ENCODE data around the gene NREP. TPM values are rescaled to one million over a fixed set of nuclear protein-coding genes. Genes with fewer than 3 reads are reported as not detected.

The NREP gene
- total RNA-seq, 1 donor from 2014 or later = 6.1 TPM

GRCh38 chr5:111755942-111756381 is 1.0 kb downstream of the NREP start:
- Histone ChIP-seq H3K4me3 (peak overlapping the region; percentile 55 to 59), H3K36me3 (no peaks in the 10 kb centered on the region), H3K9me3 (no peaks in the 10 kb centered on the region), H3K27me3 (no peaks in the 10 kb centered on the region), H3K4me1 (peaks cover 16% of the 10 kb centered on the region), H3K27ac (peak overlapping the region; percentile 87)
- no peak for TF ChIP-seq CTCF (IDR thresholded peaks at IDR 0.05)
- DNase-seq (ENCODE audit: extremely low spot score in 2 of 2) = no peak
- intact Hi-C loops (cut with DNase I) = no loop called here

- DNase-seq (ENCODE audit: extremely low spot score in 2 of 2) = no peak
- H3K9me3 ChIP-seq = no peaks in the 10 kb centered on the region
- no peak for TF ChIP-seq POLR2A (IDR thresholded peaks at IDR 0.05)
- TF ChIP-seq POLR2AphosphoS5 (IDR thresholded peaks at IDR 0.05; ENCODE audit: insufficient read depth in 1 of 2, low read depth in 1 of 2) = no peak
- TF ChIP-seq CTCF (IDR thresholded peaks at IDR 0.05) = no peak
- peak overlapping the region; percentile 32 for H3K27ac ChIP-seq
- H3K4me3 ChIP-seq = no peak overlapping the region
- H3K36me3 ChIP-seq = no peaks in the 10 kb centered on the region
- intact Hi-C loops (cut with DNase I) = no loop called here
- H3K27me3 ChIP-seq = no peaks in the 10 kb centered on the region
- H3K4me1 ChIP-seq = peaks cover 16% of the 10 kb centered on the region
Observed at GRCh38 chr5:111755345-111755941, 1.6 kb downstream of the NREP start.

GRCh38 chr5:111753884-111754589 is 3.0 kb downstream of the NREP start:
- Histone ChIP-seq H3K27me3 (no peaks in the 10 kb centered on the region), H3K27ac (no peak overlapping the region), H3K4me3 (no peak overlapping the region), H3K36me3 (no peaks in the 10 kb centered on the region), H3K9me3 (no peaks in the 10 kb centered on the region), H3K4me1 (peaks cover 16% of the 10 kb centered on the region)
- no peak for DNase-seq (ENCODE audit: extremely low spot score in 2 of 2)
- intact Hi-C loops (cut with DNase I) = no loop called here
- TF ChIP-seq POLR2A (IDR thresholded peaks at IDR 0.05) (no peak), CTCF (IDR thresholded peaks at IDR 0.05) (no peak), POLR2AphosphoS5 (IDR thresholded peaks at IDR 0.05; ENCODE audit: insufficient read depth in 1 of 2, low read depth in 1 of 2) (no peak)

GRCh38 chr5:111752426-111752965 is 4.5 kb downstream of the NREP start:
- no peak overlapping the region for H3K27ac ChIP-seq
- peaks cover 24% of the 10 kb centered on the region for H3K4me1 ChIP-seq
- intact Hi-C loops (cut with DNase I) = no loop called here

GRCh38 chr5:111749303-111750026 is 7.5 kb downstream of the NREP start:
- intact Hi-C loops (cut with DNase I) = no loop called here
- no peak for TF ChIP-seq POLR2A (IDR thresholded peaks at IDR 0.05)
- TF ChIP-seq POLR2AphosphoS5 (IDR thresholded peaks at IDR 0.05; ENCODE audit: insufficient read depth in 1 of 2, low read depth in 1 of 2) = no peak
- no peak for TF ChIP-seq CTCF (IDR thresholded peaks at IDR 0.05)
- DNase-seq (ENCODE audit: extremely low spot score in 2 of 2) = no peak
- no peak overlapping the region for H3K4me3 ChIP-seq
- H3K27me3 ChIP-seq = no peaks in the 10 kb centered on the region
- H3K36me3 ChIP-seq = no peaks in the 10 kb centered on the region
- no peak overlapping the region for H3K27ac ChIP-seq
- peaks cover 13% of the 10 kb centered on the region for H3K4me1 ChIP-seq
- no peaks in the 10 kb centered on the region for H3K9me3 ChIP-seq

More at GRCh38 chr5:111752426-111752965, 4.5 kb downstream of the NREP start:
- Histone ChIP-seq H3K27me3 (no peaks in the 10 kb centered on the region), H3K4me3 (no peak overlapping the region), H3K9me3 (no peaks in the 10 kb centered on the region), H3K36me3 (no peaks in the 10 kb centered on the region)
- no peak for TF ChIP-seq POLR2A (IDR thresholded peaks at IDR 0.05)
- no peak for DNase-seq (ENCODE audit: extremely low spot score in 2 of 2)
